HepG2 (cell line): Measurements from ENCODE around the gene FAM221A. TPM values are rescaled to one million over a fixed set of nuclear protein-coding genes. Genes with fewer than 3 reads are reported as not detected.

Experiments
- ATAC-seq: fragments of 200-7000 bp; cut with Tn5 transposase; 3 replicates; pipeline ENCODE4 v1.9.1; 2020; ENCODE audit warnings: mild to moderate bottlenecking, moderate library complexity
- BruUV-seq: library from RNA; stranded (reverse); fragments of 400-500 nt; replicated peaks from 2 replicates; lab custom pipeline; 2021; lab: Mats Ljungman, UMichigan
- CTCF ChIA-PET: fragments of 300-600 bp; formaldehyde crosslinking; extraction: SDS; loops from one replicate; lab custom pipeline; 2021; ENCODE audit warnings: low total read pairs, inconsistent platforms, low intra/inter-chr PET ratio; lab: Yijun Ruan, JAX
- POLR2A ChIA-PET: fragments of 350-600 bp; sonication (Branson Sonifier 250); formaldehyde crosslinking; loops from one replicate; lab custom pipeline; 2020; ENCODE audit warnings: antibody characterized with exemption, inconsistent platforms; lab: Yijun Ruan, JAX
- DNase-seq: peaks from one replicate; pipeline ENCODE4 v3.0.0-alpha.2; 2015; ENCODE audit warnings: low spot score
- FAIRE-seq: peaks from 3 replicates; lab custom pipeline; 2011; peaks lifted over from hg19 to GRCh38; lab: Jason Lieb, UNC
- H2AFZ ChIP-seq: one replicate; pipeline ENCODE4 v1.6.1; 2011; ENCODE audit warnings: low read length, inconsistent platforms
- H3K27ac ChIP-seq: fragments of 300-600 bp; 3 replicates; pipeline ENCODE4 v1.8.0; 2011; ENCODE audit warnings: mixed run types, mild to moderate bottlenecking, mixed read lengths, low read length, inconsistent platforms; ENCODE audit not compliant: insufficient read depth; ENCODE audit errors: extremely low read length
- H3K27me3 ChIP-seq, 2 experiments: fragments of 200-600 bp in 1 of 2; 2 replicates in 1 of 2; 3 replicates in 1 of 2; pipeline versions ENCODE4 v1.6.0 to v1.8.0; 2011; ENCODE audit warnings: low read length in 2 of 2, mild to moderate bottlenecking in 2 of 2, moderate library complexity in 2 of 2, inconsistent platforms in 1 of 2; ENCODE audit not compliant: insufficient read depth in 2 of 2, control insufficient read depth in 1 of 2
- H3K36me3 ChIP-seq, 2 experiments: fragments of 200-600 bp in 1 of 2; replicated peaks in 1 of 2; 2 replicates in 1 of 2; 3 replicates in 1 of 2; pipeline versions ENCODE4 v1.5.1 to v1.8.0; 2011; ENCODE audit warnings: low read length in 2 of 2, inconsistent platforms in 1 of 2; ENCODE audit not compliant: insufficient read depth in 2 of 2, control insufficient read depth in 1 of 2
- H3K4me1 ChIP-seq: 2 replicates; pipeline ENCODE4 v1.5.1; 2012; ENCODE audit warnings: low read length, inconsistent platforms; ENCODE audit not compliant: insufficient read depth
- H3K4me2 ChIP-seq: 2 replicates; pipeline ENCODE4 v1.6.0; 2011; ENCODE audit warnings: low read depth, low read length, inconsistent platforms
- H3K4me3 ChIP-seq, 3 experiments: fragments of 200-600 bp in 1 of 3; sonication (generic), shearing (Covaris generic) in 1 of 3; replicated peaks in 1 of 3; 2 replicates each; pipeline ENCODE4 v1.5.1; 2011 to 2016; ENCODE audit warnings: low read length in 3 of 3, inconsistent platforms in 2 of 3, low read depth in 2 of 3, mild to moderate bottlenecking in 2 of 3, control low read depth in 1 of 3, mixed read lengths in 1 of 3; ENCODE audit not compliant: insufficient read depth in 1 of 3
- H3K79me2 ChIP-seq: one replicate; pipeline ENCODE4 v1.6.1; 2011; ENCODE audit warnings: low read length, inconsistent platforms; ENCODE audit not compliant: insufficient read depth
- H3K9ac ChIP-seq: 2 replicates; pipeline ENCODE4 v1.6.0; 2011; ENCODE audit warnings: mild to moderate bottlenecking, low read depth, low read length, inconsistent platforms; ENCODE audit not compliant: insufficient read depth
- H3K9me3 ChIP-seq: 2 replicates; pipeline ENCODE4 v1.5.1; 2012; ENCODE audit warnings: mild to moderate bottlenecking, low read length
- H4K20me1 ChIP-seq: 2 replicates; pipeline ENCODE4 v1.6.0; 2011; ENCODE audit warnings: inconsistent platforms, mild to moderate bottlenecking, low read length, moderate library complexity; ENCODE audit not compliant: insufficient read depth
- CTCF ChIP-seq: sonication (generic); formaldehyde crosslinking; IDR thresholded peaks from 2 replicates; pipeline ENCODE4 v1.5.0; 2020; ENCODE audit warnings: mild to moderate bottlenecking, missing genetic modification reagents, moderate library complexity
- HIVEP1 ChIP-seq: sonication (generic); formaldehyde crosslinking; IDR thresholded peaks from 2 replicates; pipeline ENCODE4 v1.4.0; 2020; ENCODE audit warnings: mild to moderate bottlenecking, missing genetic modification reagents
- HOXA5 ChIP-seq: sonication (generic); formaldehyde crosslinking; IDR thresholded peaks from 2 replicates; pipeline ENCODE4 v1.4.0; 2020; ENCODE audit warnings: missing genetic modification reagents
- JDP2 ChIP-seq: sonication (generic); formaldehyde crosslinking; IDR thresholded peaks from 2 replicates; pipeline ENCODE4 v1.8.1; 2022; ENCODE audit warnings: missing genetic modification reagents, borderline replicate concordance
- KLF15 ChIP-seq: sonication (generic); formaldehyde crosslinking; IDR thresholded peaks from 2 replicates; pipeline ENCODE4 v1.8.1; 2023; ENCODE audit warnings: borderline replicate concordance, mild to moderate bottlenecking, inconsistent platforms, missing genetic modification reagents, mixed read lengths
- MBNL3 ChIP-seq: fragments of 250-450 bp; sonication (Bioruptor Pico); conservative IDR thresholded peaks from 2 replicates; pipeline ENCODE4 v1.8.0; 2022; ENCODE audit warnings: mild to moderate bottlenecking, inconsistent platforms
- MXD3 ChIP-seq: IDR thresholded peaks from 2 replicates; pipeline ENCODE4 v1.6.1; 2016; ENCODE audit warnings: mild to moderate bottlenecking, missing biosample characterization, missing genetic modification reagents
- POGZ ChIP-seq: sonication (generic); formaldehyde crosslinking; IDR thresholded peaks from 2 replicates; pipeline ENCODE4 v1.4.0; 2020; ENCODE audit warnings: mild to moderate bottlenecking, missing genetic modification reagents
- RBFOX2 ChIP-seq: fragments of 200-400 bp; formaldehyde crosslinking; IDR thresholded peaks from 2 replicates; pipeline ENCODE4 v1.6.1; 2017; ENCODE audit warnings: low read depth, mild to moderate bottlenecking, low read length
- REXO4 ChIP-seq: sonication (generic); formaldehyde crosslinking; IDR thresholded peaks from 2 replicates; pipeline ENCODE4 v1.8.0; 2022; ENCODE audit warnings: missing genetic modification reagents, mild to moderate bottlenecking, borderline replicate concordance
- SETDB1 ChIP-seq: sonication (generic); formaldehyde crosslinking; IDR thresholded peaks from 2 replicates; pipeline ENCODE4 v1.5.1; 2020; ENCODE audit warnings: missing genetic modification reagents, mild to moderate bottlenecking, borderline replicate concordance
- SOX5 ChIP-seq: IDR thresholded peaks from 2 replicates; pipeline ENCODE4 v1.6.1; 2016; ENCODE audit warnings: borderline replicate concordance
- TAF1 ChIP-seq: sonication (generic); formaldehyde crosslinking; IDR thresholded peaks from 2 replicates; pipeline ENCODE4 v1.4.0; 2020; ENCODE audit warnings: missing genetic modification reagents
- ZFP36 ChIP-seq: fragments of 150-350 bp; IDR thresholded peaks from 2 replicates; pipeline ENCODE4 v1.6.1; 2018; ENCODE audit warnings: borderline replicate concordance, low read length, low read depth; ENCODE audit not compliant: partially characterized antibody
- ZNF124 ChIP-seq: sonication (generic); formaldehyde crosslinking; IDR thresholded peaks from 2 replicates; pipeline ENCODE4 v1.4.0; 2020; ENCODE audit warnings: missing genetic modification reagents
- ZNF225 ChIP-seq: sonication (generic); formaldehyde crosslinking; IDR thresholded peaks from 2 replicates; pipeline ENCODE4 v1.4.0; 2020; ENCODE audit warnings: mild to moderate bottlenecking, missing genetic modification reagents
- ZNF263 ChIP-seq: sonication (generic); formaldehyde crosslinking; IDR thresholded peaks from 2 replicates; pipeline ENCODE4 v1.4.0; 2020; ENCODE audit warnings: missing genetic modification reagents
- ZNF333 ChIP-seq: sonication (generic); formaldehyde crosslinking; IDR thresholded peaks from 2 replicates; pipeline ENCODE4 v1.4.0; 2020; ENCODE audit warnings: mild to moderate bottlenecking, missing genetic modification reagents, borderline replicate concordance
- ZNF589 ChIP-seq: sonication (generic); formaldehyde crosslinking; conservative IDR thresholded peaks from 2 replicates; pipeline ENCODE4 v1.8.0; 2022; ENCODE audit warnings: mild to moderate bottlenecking, moderate library complexity, missing genetic modification reagents
- ZNF670 ChIP-seq: sonication (generic); formaldehyde crosslinking; IDR thresholded peaks from 2 replicates; pipeline ENCODE4 v1.8.0; 2022; ENCODE audit warnings: mild to moderate bottlenecking, missing genetic modification reagents, borderline replicate concordance
- WGBS: methylation state at CpG from one replicate; pipeline ENCODE4 v1.1.6; 2017; ENCODE audit warnings: low lambda C conversion rate; 5-methylcytosine and 5-hydroxymethylcytosine counted together
- in situ Hi-C: cut with HindIII; loops from 2 replicates; pipeline ENCODE4 v1.10.0; 2017; ENCODE audit warnings: low pct_unique_long_range_greater_than_20kb; ENCODE audit not compliant: extremely low pct_ligation_motif_present
- intact Hi-C: fragments of 100-400 bp; cut with micrococcal nuclease; formaldehyde crosslinking; loops from one replicate; pipeline ENCODE4 v1.10.0; 2022; ENCODE audit not compliant: unreplicated experiment
- polyA plus RNA-seq, 8 experiments: library from polyadenylated mRNA; depleted of rRNA in 3 of 8; stranded (reverse) in 7 of 8; unstranded in 1 of 8; fragments of >200 nt; fragmentation: Illumina TruSeq in 4 of 8; extraction: Trizol in 4 of 8; gene quantifications; 2 replicates each; pipeline versions ENCODE4 v1.2.1 to v1.2.3, GENCODE V29; 2011 to 2016; ENCODE audit warnings: low read depth in 4 of 8, missing spikeins in 1 of 8, mixed read lengths in 1 of 8; ENCODE audit not compliant: insufficient read depth in 1 of 8
- total RNA-seq, 5 experiments: library from RNA; depleted of rRNA; stranded (reverse); fragments of >200 nt; fragmentation: Illumina TruSeq; extraction: Trizol; gene quantifications; 2 replicates each; pipeline ENCODE4 v1.2.3, GENCODE V29; 2016; ENCODE audit warnings: low read depth in 1 of 5

FAM221A gene
- total and polyA plus RNA-seq, 2 of the 13 experiments (the other 11 are each of a cell fraction or from before 2014, with no cell fraction given): 0.08 TPM; not detected in 1

GRCh38 chr7:23662124-23662983 is 17.6 kb upstream of the FAM221A start (continued):
- TF ChIP-seq ZNF263 (CRISPR knock-in tag) (peak; percentile 49; the same call in 1 of the 2 replicates), KLF15 (CRISPR knock-in tag) (no peak), ZNF333 (CRISPR knock-in tag) (no peak), HIVEP1 (no peak), POGZ (CRISPR knock-in tag) (no peak)

GRCh38 chr7:23662984-23663313 is 17.1 kb upstream of the FAM221A start:
- CTCF ChIA-PET: no interaction called here
- no peaks in the 10 kb centered on the region for H3K36me3 ChIP-seq
- no peak overlapping the region for H3K4me3 ChIP-seq
- DNase-seq: no peak
- H3K79me2 ChIP-seq: no peaks in the 10 kb centered on the region
- no peaks in the 10 kb centered on the region; the same call in 1 of the 2 replicates for H3K9me3 ChIP-seq
- in situ Hi-C loops: no loop called here
- no peak overlapping the region for H3K9ac ChIP-seq
- H3K27me3 ChIP-seq: no peaks in the 10 kb centered on the region
- 27% methylated on average over 2 of the region's 2 CpGs for WGBS
- H4K20me1 ChIP-seq: no peaks in the 10 kb centered on the region
- no peak for TF ChIP-seq MBNL3 (CRISPR knock-in tag)
- TF ChIP-seq REXO4 (CRISPR knock-in tag): no peak
- TF ChIP-seq MXD3: no peak
- TF ChIP-seq ZFP36: no peak
- no peak for TF ChIP-seq SOX5
- no peak for TF ChIP-seq CTCF
- no peak for TF ChIP-seq HOXA5 (CRISPR knock-in tag)
- no peak for TF ChIP-seq ZNF670 (CRISPR knock-in tag)
- no peak for TF ChIP-seq SETDB1 (CRISPR knock-in tag)
- no peak for TF ChIP-seq TAF1 (CRISPR knock-in tag)
- TF ChIP-seq RBFOX2: no peak
- no peak for TF ChIP-seq ZNF124
- TF ChIP-seq JDP2 (CRISPR knock-in tag): no peak
- no peak for TF ChIP-seq ZNF589 (CRISPR knock-in tag)
- no peak for TF ChIP-seq ZNF225 (CRISPR knock-in tag)
- TF ChIP-seq, all 625 proteins: peak for 0
- POLR2A ChIA-PET: no interaction called here
- no TSS peak for BruUV-seq
- no peak overlapping the region for H3K27ac ChIP-seq
- no peak for FAIRE-seq
- H3K4me2 ChIP-seq: no peak overlapping the region
- H2AFZ ChIP-seq: no peak overlapping the region
- intact Hi-C loops: no loop called here
- ATAC-seq: no peak
- H3K4me1 ChIP-seq: no peaks in the 10 kb centered on the region
